ENCODE data around the gene CATSPERZ. TPM values are rescaled to one million over a fixed set of nuclear protein-coding genes. Genes with fewer than 3 reads are reported as not detected.

The CATSPERZ gene
- total and polyA plus RNA-seq, 9 of the 15 experiments (the other 6 are each of a cell fraction or from before 2014, with no cell fraction given): 0.86 to 8.5 (median 3.5) TPM

DNA sequence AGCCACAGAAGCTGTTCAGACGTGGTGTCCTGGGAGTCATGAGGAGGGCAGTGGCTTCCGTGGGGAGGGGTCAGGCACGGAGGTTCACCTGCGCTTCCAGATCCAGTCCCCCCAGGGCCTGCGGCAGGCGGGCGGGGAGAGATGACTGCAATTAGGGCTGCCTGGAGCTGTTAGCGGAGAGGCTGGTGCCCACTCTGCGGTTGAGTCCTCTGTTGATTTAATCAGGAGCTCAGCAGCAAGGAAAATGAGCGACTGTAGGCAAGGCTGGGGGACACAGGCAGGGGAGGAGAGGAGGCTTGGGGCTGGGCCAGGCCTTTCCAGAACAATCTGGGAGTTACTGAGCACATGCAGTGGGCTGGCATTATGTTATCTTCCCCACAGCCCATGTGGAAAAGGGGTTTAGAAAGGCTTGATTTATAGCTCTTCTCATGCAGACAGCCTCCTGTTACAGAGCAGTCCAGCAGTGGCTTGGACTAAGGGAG, 35.7 kb upstream of the CATSPERZ start:
- peaks cover 14% of the 10 kb centered on the region; the same call in 2 of the 3 replicates for H3K79me2 ChIP-seq (ENCODE audit: control insufficient read depth, insufficient read depth, low read length)
- no peak overlapping the region for H3K27ac ChIP-seq (ENCODE audit: extremely low read depth, low read depth, low read length)
- CTCF ChIA-PET (ENCODE audit: low intra/inter-chr PET ratio): no interaction called here
- in situ Hi-C loops (cut with MboI): no loop called here
- H3K4me3 ChIP-seq: no peak overlapping the region
- H3K4me1 ChIP-seq (replicated peaks in 1 of 2; ENCODE audit: control insufficient read depth in 2 of 2, insufficient read depth in 2 of 2, low read length in 2 of 2): peaks cover 15 to 52% of the 10 kb centered on the region in 2 experiments
- H2AFZ ChIP-seq (ENCODE audit: low read depth, low read length): no peak overlapping the region
- peaks cover 3% of the 10 kb centered on the region for H3K9me1 ChIP-seq (ENCODE audit: control insufficient read depth, insufficient read depth, low read length)
- no peak for ATAC-seq
- DNase-seq (ENCODE audit: extremely low read depth in 1 of 4, low spot score in 3 of 4): peak in 1 of 4 experiments; percentile 27
- no TSS peak for BruUV-seq (replicated peaks)
- no peak overlapping the region for H3K4me2 ChIP-seq (ENCODE audit: insufficient read depth, low read length)
- intact Hi-C loops (cut with micrococcal nuclease): no loop called here
- TF ChIP-seq PKNOX1 (IDR thresholded peaks at IDR 0.05) (peak; percentile 72), MEIS2 (IDR thresholded peaks at IDR 0.05; ENCODE audit: partially characterized antibody) (peak; percentile 83), RFX1 (IDR thresholded peaks at IDR 0.05) (no peak), XRCC3 (IDR thresholded peaks at IDR 0.05) (no peak), BHLHE40 (IDR thresholded peaks at IDR 0.05; ENCODE audit: low read length) (peak; percentile 51; the same call in 1 of the 2 replicates), PBX2 (CRISPR knock-in tag; IDR thresholded peaks at IDR 0.05; ENCODE audit: low read depth) (no peak), PBX2 (tag; conservative IDR thresholded peaks at IDR 0.05; ENCODE audit: low read depth) (peak; percentile 89), PHF21A (IDR thresholded peaks at IDR 0.05; ENCODE audit: borderline replicate concordance, low read depth) (no peak)
- TF ChIP-seq, protein P1, sequence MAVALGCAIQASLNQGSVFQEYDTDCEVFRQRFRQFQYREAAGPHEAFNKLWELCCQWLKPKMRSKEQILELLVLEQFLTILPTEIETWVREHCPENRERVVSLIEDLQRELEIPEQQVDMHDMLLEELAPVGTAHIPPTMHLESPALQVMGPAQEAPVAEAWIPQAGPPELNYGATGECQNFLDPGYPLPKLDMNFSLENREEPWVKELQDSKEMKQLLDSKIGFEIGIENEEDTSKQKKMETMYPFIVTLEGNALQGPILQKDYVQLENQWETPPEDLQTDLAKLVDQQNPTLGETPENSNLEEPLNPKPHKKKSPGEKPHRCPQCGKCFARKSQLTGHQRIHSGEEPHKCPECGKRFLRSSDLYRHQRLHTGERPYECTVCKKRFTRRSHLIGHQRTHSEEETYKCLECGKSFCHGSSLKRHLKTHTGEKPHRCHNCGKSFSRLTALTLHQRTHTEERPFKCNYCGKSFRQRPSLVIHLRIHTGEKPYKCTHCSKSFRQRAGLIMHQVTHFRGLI (CRISPR knock-in tag; IDR thresholded peaks at IDR 0.05): no peak
- TF ChIP-seq, protein P2, sequence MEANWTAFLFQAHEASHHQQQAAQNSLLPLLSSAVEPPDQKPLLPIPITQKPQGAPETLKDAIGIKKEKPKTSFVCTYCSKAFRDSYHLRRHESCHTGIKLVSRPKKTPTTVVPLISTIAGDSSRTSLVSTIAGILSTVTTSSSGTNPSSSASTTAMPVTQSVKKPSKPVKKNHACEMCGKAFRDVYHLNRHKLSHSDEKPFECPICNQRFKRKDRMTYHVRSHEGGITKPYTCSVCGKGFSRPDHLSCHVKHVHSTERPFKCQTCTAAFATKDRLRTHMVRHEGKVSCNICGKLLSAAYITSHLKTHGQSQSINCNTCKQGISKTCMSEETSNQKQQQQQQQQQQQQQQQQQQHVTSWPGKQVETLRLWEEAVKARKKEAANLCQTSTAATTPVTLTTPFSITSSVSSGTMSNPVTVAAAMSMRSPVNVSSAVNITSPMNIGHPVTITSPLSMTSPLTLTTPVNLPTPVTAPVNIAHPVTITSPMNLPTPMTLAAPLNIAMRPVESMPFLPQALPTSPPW (CRISPR knock-in tag; IDR thresholded peaks at IDR 0.05): 0 out of 2 replicates have a peak, but pooled peaks have one; percentile 30
- H3K9ac ChIP-seq (ENCODE audit: insufficient read depth in 1 of 2, low read depth in 2 of 2, low read length in 2 of 2): peak overlapping the region in 1 of 2 experiments; percentile 18; a peak in 2 of 4 replicates
- WGBS (ENCODE audit: insufficient coverage, low coverage, missing lambda C conversion rate): 69% methylated on average over 10 of the region's 10 CpGs
- H3K27me3 ChIP-seq (ENCODE audit: control insufficient read depth in 2 of 2, insufficient read depth in 2 of 2, low read length in 2 of 2): no peaks in the 10 kb centered on the region
- 0 out of 2 replicates have a peak, but pooled peaks cover 4% of the 10 kb centered on the region for H4K20me1 ChIP-seq (replicated peaks; ENCODE audit: control insufficient read depth, insufficient read depth, low read length)
- POLR2A ChIA-PET: interaction anchor here (0.6 to 2.4 kb wide), 7 partner anchors 9 to 60 kb away, joined by 3 to 7 read pairs (median 4); partner anchors contain the start of genes PLCB3 and PPP1R14B
- peaks cover 81% of the 10 kb centered on the region for H3K36me3 ChIP-seq (ENCODE audit: control insufficient read depth, insufficient read depth, low read length)
- no peaks in the 10 kb centered on the region for H3K9me3 ChIP-seq (replicated peaks; ENCODE audit: control insufficient read depth, insufficient read depth, low read depth, low read length)
- no peak for FAIRE-seq
